Left ventricle myocardium inferior (tissue), 1 donor: ENCODE measurements around the gene PSME1. TPM values are rescaled to one million over a fixed set of nuclear protein-coding genes. Genes with fewer than 3 reads are reported as not detected.

Experiments used
- DNase-seq: peaks from one replicate; pipeline ENCODE4 v3.0.0-alpha.2; 2020
- H3K27ac ChIP-seq: fragments of 200-600 bp; replicated peaks from 2 replicates; pipeline ENCODE4 v1.8.0; 2021
- H3K27me3 ChIP-seq: fragments of 200-600 bp; 2 replicates; pipeline ENCODE4 v1.8.0; 2021; ENCODE audit warnings: low read depth
- H3K36me3 ChIP-seq: fragments of 200-600 bp; 2 replicates; pipeline ENCODE4 v1.8.0; 2021
- H3K4me1 ChIP-seq: fragments of 200-600 bp; 2 replicates; pipeline ENCODE4 v1.8.0; 2021
- H3K4me3 ChIP-seq: fragments of 200-600 bp; 2 replicates; pipeline ENCODE4 v1.8.0; 2021; ENCODE audit warnings: mild to moderate bottlenecking, moderate library complexity
- H3K9me3 ChIP-seq: fragments of 200-600 bp; replicated peaks from 2 replicates; pipeline ENCODE4 v1.8.0; 2021
- intact Hi-C: fragments of 100-400 bp; cut with micrococcal nuclease; formaldehyde crosslinking; loops from one replicate; pipeline ENCODE4 v1.11.0; 2022
- total RNA-seq: library from RNA; stranded (reverse); fragmentation: NEBNext Ultra II Directional; extraction: Animal tissue kit (Norgen Biotek cat#: 25700); gene quantifications from one replicate; pipeline ENCODE4 v1.2.1, GENCODE V29; 2021
- TF ChIP-seq, protein P1 (sequence below): fragments of 200-600 bp; IDR thresholded peaks from 2 replicates; pipeline ENCODE4 v1.8.0; 2021; ENCODE audit warnings: antibody characterized with exemption, mild to moderate bottlenecking, borderline replicate concordance
- donor health status: DM: no; HTN: yes; CAD: no; lungs with severe emphysema.

PSME1 gene
- total RNA-seq, 1 donor from 2014 or later: 108 TPM

DNA sequence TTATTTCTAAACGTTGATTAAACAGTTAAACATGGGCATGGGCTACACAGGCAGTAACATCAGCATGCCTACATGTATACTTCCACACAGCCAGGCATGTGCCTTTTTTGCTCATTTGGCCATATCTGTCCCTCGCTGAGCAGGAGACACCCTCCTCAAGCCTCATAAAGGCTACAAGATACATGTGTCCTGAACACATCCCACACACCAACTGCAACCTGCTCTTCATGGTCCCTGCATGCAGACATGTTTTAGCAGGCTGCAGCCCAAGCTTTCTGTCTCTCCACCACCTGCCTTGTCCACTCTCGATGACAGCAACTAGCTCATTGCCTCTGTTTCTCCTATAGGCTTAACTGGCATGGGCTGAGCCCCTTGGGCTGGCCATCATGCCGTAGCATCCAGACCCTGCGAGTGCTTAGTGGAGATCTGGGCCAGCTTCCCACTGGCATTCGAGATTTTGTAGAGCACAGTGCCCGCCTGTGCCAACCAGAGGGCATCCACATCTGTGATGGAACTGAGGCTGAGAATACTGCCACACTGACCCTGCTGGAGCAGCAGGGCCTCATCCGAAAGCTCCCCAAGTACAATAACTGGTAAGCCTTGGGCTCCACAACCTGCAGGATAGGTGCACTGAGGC lies 39.3 kb upstream of the PSME1 start:
- Histone ChIP-seq H3K9me3 (no peaks in the 10 kb centered on the region), H3K36me3 (peaks cover 3% of the 10 kb centered on the region), H3K27me3 (no peaks in the 10 kb centered on the region), H3K4me1 (peaks cover 26% of the 10 kb centered on the region), H3K4me3 (no peak overlapping the region), H3K27ac (no peak overlapping the region)
- DNase-seq: no peak
- intact Hi-C loops: no loop called here
- TF ChIP-seq, protein P1, sequence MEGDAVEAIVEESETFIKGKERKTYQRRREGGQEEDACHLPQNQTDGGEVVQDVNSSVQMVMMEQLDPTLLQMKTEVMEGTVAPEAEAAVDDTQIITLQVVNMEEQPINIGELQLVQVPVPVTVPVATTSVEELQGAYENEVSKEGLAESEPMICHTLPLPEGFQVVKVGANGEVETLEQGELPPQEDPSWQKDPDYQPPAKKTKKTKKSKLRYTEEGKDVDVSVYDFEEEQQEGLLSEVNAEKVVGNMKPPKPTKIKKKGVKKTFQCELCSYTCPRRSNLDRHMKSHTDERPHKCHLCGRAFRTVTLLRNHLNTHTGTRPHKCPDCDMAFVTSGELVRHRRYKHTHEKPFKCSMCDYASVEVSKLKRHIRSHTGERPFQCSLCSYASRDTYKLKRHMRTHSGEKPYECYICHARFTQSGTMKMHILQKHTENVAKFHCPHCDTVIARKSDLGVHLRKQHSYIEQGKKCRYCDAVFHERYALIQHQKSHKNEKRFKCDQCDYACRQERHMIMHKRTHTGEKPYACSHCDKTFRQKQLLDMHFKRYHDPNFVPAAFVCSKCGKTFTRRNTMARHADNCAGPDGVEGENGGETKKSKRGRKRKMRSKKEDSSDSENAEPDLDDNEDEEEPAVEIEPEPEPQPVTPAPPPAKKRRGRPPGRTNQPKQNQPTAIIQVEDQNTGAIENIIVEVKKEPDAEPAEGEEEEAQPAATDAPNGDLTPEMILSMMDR: no peak

DNA sequence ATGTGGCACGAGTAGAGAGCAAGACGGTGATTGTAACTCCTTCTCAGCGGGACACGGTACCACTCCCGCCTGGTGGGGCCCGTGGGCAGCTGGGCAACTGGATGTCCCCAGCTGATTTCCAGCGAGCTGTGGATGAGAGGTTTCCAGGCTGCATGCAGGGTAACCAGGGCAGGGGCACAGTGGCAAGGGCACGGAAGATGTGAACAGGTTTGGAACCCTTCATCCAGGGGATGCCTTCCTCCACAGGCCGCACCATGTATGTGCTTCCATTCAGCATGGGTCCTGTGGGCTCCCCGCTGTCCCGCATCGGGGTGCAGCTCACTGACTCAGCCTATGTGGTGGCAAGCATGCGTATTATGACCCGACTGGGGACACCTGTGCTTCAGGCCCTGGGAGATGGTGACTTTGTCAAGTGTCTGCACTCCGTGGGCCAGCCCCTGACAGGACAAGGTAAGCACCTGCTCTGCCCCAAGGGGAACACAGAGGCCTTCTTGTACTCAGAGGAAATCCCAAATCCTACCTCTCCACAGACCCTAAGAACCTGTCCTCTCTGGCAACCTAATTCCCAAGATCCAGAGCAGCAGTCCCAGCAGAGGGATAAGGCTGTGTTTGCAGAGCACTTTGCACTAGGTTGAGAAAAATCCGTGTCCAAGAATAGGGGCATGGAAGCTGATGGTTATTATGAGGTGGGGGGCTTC lies 37.6 kb upstream of the PSME1 start:
- H3K27me3 ChIP-seq: no peaks in the 10 kb centered on the region
- no peaks in the 10 kb centered on the region for H3K9me3 ChIP-seq
- no peak for DNase-seq
- intact Hi-C loops: no loop called here
- TF ChIP-seq, protein P1: no peak
- no peak overlapping the region for H3K27ac ChIP-seq
- H3K4me3 ChIP-seq: no peak overlapping the region
- peaks cover 24% of the 10 kb centered on the region for H3K4me1 ChIP-seq
- peaks cover 3% of the 10 kb centered on the region for H3K36me3 ChIP-seq

DNA sequence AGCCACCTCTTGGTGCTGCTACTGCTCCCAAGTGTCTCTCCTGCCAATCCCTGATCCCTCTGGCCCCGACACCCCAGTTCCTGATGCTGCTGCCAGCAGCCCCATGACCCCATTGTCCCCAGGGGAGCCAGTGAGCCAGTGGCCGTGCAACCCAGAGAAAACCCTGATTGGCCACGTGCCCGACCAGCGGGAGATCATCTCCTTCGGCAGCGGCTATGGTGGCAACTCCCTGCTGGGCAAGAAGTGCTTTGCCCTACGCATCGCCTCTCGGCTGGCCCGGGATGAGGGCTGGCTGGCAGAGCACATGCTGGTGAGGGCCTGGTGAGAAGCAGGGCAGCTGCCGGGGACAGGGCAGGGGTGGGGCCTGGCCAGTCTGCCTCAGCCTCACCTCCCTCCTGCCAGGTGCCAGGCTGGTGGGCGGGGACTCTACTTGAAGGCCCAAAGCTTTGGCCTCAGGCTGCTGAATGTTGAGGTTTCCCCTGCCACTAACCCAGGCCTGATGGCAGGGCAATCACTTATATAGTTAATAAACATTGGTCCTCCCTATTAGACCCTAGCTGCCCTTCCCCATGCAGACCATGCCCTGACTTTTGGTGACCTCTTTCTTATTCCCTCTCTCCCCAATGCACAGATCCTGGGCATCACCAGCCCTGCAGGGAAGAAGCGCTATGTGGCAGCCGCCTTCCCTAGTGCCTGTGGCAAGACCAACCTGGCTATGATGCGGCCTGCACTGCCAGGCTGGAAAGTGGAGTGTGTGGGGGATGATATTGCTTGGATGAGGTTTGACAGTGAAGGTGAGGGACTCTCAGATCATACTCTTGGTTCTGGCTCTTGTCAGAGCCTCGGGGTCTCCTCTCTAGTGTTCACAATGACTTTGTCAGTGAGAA lies 36.8 kb upstream of the PSME1 start:
- H3K4me1 ChIP-seq: peaks cover 16% of the 10 kb centered on the region
- TF ChIP-seq, protein P1: no peak
- intact Hi-C loops: no loop called here
- H3K4me3 ChIP-seq: no peak overlapping the region
- H3K27me3 ChIP-seq: no peaks in the 10 kb centered on the region
- DNase-seq: no peak
- H3K36me3 ChIP-seq: peaks cover 3% of the 10 kb centered on the region
- H3K27ac ChIP-seq: no peak overlapping the region
- no peaks in the 10 kb centered on the region for H3K9me3 ChIP-seq

DNA sequence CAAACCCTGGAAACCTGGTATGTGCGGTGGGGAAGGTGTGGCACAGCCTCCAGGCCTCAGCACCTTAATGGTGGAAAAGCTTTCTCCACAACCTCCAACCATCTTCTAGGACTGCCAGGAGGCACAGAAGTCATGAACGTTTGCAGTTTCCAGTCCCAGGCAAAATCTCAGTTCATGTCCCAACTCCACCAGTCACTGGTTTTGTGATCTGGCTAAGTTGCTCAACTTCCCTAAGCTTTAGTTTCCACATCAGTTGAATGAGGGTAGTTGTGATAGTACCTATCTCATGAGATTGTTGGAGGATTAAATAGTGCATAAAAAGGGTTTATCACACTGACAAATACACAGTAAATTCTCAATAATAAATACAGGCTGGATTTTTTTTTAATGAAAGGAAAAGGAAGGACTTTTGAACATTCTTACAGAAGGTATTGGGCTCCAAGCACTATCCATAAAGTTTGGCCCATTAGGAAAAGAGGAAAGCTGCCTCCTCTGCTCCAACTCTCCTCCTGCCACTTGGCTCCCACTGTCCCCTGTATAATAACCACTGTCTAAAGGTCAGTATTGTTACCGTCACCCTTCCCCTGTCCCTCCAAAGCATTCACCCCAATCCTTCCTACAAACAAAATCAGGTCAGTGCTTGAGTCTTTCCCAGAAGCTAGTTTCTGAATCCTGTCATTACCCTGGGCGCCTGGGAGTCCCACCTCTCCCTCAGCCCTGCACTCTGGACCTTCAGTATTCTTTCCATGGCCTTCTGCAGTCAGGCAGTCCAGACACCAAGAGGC lies 35.6 kb upstream of the PSME1 start:
- intact Hi-C loops: no loop called here
- TF ChIP-seq, protein P1: no peak
- no peaks in the 10 kb centered on the region for H3K27me3 ChIP-seq

DNA sequence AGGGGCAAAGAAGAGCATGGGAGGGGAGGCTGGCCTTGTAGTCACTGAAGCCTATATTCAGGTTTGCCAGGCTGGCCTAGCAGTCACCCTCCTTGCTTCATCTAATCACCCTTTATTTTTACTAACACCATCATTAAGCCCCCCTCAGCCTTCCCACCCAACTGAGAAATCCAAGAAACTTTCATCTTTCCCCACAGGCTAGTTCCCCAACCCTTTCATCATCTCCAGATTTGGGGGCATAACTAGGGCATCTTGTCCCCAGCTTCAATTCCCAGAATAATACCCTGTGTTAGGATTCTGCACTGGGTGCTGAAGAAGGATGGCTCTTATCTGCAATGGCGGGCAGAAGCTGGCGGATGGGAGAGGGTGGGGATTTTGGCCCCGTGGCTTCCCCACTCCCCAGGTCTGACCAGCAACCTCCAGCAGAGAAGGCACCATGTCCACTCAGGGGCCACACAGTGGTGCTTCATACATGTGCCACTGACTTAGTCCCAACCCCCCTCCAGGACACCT lies 35.0 kb upstream of the PSME1 start:
- peaks cover 3% of the 10 kb centered on the region for H3K36me3 ChIP-seq

More for the DNA sequence above, 35.6 kb upstream of the PSME1 start:
- H3K27ac ChIP-seq: no peak overlapping the region
- peaks cover 4% of the 10 kb centered on the region for H3K4me1 ChIP-seq
- DNase-seq: no peak
- H3K4me3 ChIP-seq: no peak overlapping the region
- H3K9me3 ChIP-seq: no peaks in the 10 kb centered on the region
- peaks cover 3% of the 10 kb centered on the region for H3K36me3 ChIP-seq

More for the DNA sequence above, 35.0 kb upstream of the PSME1 start:
- no peak for DNase-seq
- intact Hi-C loops: no loop called here
- TF ChIP-seq, protein P1: no peak
- no peaks in the 10 kb centered on the region for H3K9me3 ChIP-seq
- no peak overlapping the region for H3K4me3 ChIP-seq
- H3K27me3 ChIP-seq: no peaks in the 10 kb centered on the region
- H3K4me1 ChIP-seq: no peaks in the 10 kb centered on the region
- no peak overlapping the region for H3K27ac ChIP-seq
